ENCODE measurements around the gene C11orf98. TPM values are rescaled to one million over a fixed set of nuclear protein-coding genes. Genes with fewer than 3 reads are reported as not detected.

The C11orf98 gene
- total and polyA plus RNA-seq, 9 donors, result 33.4 to 40.9 (median 37.3) TPM

DNA sequence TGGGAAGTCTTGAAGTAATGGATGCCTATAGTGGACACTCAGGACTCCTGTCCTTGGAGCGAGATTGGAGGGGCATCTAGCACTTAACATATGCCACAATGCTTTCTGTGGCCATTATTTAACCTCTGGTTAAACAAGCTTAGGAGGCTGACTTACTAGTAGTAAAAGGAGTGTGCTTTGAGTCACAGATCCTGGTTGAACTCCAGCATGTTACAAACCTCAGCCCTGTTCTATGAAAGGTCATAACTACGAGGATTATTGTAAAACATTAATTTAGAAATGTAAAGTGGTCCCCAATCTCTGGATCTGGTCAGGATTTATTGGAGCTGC, 8.2 kb upstream of the C11orf98 start:
- no peak for DNase-seq
- H3K36me3 ChIP-seq (ENCODE audit: control insufficient read depth, insufficient read depth, low read length), result peaks cover 32% of the 10 kb centered on the region
- no peak overlapping the region for H3K27ac ChIP-seq (ENCODE audit: low read length)
- H3K4me3 ChIP-seq (ENCODE audit: low read length), result no peak overlapping the region
- no CpG with 5 or more reads among the region's 2 CpGs for WGBS (ENCODE audit: insufficient coverage)
- peaks cover 30% of the 10 kb centered on the region for H3K4me1 ChIP-seq (ENCODE audit: control insufficient read depth, insufficient read depth, low read length)
- no peaks in the 10 kb centered on the region for H3K27me3 ChIP-seq (ENCODE audit: control insufficient read depth, insufficient read depth, low read length)
- no peaks in the 10 kb centered on the region for H3K9me3 ChIP-seq (replicated peaks; ENCODE audit: control insufficient read depth, low read depth, low read length)

DNA sequence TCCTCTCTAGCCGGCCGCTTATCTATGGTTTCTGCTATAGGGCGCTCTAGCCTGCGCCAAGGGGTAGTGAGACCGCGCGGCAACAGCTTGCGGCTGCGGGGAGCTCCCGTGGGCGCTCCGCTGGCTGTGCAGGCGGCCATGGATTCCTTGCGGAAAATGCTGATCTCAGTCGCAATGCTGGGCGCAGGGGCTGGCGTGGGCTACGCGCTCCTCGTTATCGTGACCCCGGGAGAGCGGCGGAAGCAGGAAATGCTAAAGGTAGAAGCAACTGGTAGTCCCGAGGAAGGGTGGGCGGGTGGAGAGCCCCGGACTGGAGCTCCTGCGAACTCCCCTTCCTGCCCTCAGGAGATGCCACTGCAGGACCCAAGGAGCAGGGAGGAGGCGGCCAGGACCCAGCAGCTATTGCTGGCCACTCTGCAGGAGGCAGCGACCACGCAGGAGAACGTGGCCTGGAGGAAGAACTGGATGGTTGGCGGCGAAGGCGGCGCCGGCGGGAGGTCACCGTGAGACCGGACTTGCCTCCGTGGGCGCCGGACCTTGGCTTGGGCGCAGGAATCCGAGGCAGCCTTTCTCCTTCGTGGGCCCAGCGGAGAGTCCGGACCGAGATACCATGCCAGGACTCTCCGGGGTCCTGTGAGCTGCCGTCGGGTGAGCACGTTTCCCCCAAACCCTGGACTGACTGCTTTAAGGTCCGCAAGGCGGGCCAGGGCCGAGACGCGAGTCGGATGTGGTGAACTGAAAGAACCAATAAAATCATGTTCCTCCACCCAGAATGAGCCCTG, 6.8 kb upstream of the C11orf98 start, which contains the start of the genes LBHD1 and UQCC3:
Gene LBHD1 (minus strand): TSS at position 660 of the 782 bp plus-strand sequence. CDS start 2,236 bp downstream, outside the sequence.
Gene UQCC3 (plus strand): TSS at position 66 of the 782 bp plus-strand sequence. CDS start 73 bp downstream, at position 139.
- Histone ChIP-seq H3K4me1 (ENCODE audit: control insufficient read depth, insufficient read depth, low read length) (peaks cover 29% of the 10 kb centered on the region), H3K4me3 (ENCODE audit: low read length) (peak within 1 kb of the TSS; percentile 77), H3K36me3 (ENCODE audit: control insufficient read depth, insufficient read depth, low read length) (peaks cover 30% of the 10 kb centered on the region), H3K27me3 (ENCODE audit: control insufficient read depth, insufficient read depth, low read length) (no peaks in the 10 kb centered on the region), H3K27ac (ENCODE audit: low read length) (peak within 1 kb of the TSS; percentile 96), H3K9me3 (replicated peaks; ENCODE audit: control insufficient read depth, low read depth, low read length) (no peaks in the 10 kb centered on the region)
- under 1% methylated on average over 50 of the region's 59 CpGs for WGBS (ENCODE audit: insufficient coverage)
- DNase-seq, result peak; percentile 94

DNA sequence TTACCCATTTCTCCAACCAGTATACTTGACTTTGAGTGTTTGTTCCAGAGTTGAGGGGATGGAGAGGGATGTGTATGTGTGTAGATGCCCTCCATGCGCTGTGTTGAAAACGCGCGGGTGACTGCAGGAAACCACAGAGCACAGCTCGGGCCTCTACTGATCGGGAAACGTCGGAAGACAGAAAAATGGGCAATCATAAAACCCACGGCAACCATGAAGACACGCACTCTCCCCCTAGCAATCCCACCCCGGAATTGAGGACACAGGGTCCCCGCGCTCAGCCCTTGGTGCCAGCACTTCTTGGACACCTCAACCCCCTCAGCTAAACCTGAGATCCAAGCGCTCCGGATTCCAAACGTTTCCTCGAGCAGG, 6.2 kb upstream of the C11orf98 start:
- Histone ChIP-seq H3K4me3 (ENCODE audit: low read length) (peak overlapping the region; percentile 77), H3K36me3 (ENCODE audit: control insufficient read depth, insufficient read depth, low read length) (peaks cover 30% of the 10 kb centered on the region), H3K27ac (ENCODE audit: low read length) (peak overlapping the region; percentile 96), H3K4me1 (ENCODE audit: control insufficient read depth, insufficient read depth, low read length) (peaks cover 35% of the 10 kb centered on the region), H3K9me3 (replicated peaks; ENCODE audit: control insufficient read depth, low read depth, low read length) (no peaks in the 10 kb centered on the region), H3K27me3 (ENCODE audit: control insufficient read depth, insufficient read depth, low read length) (no peaks in the 10 kb centered on the region)
- 0% methylated on average over 8 of the region's 17 CpGs for whole genome bisulfite sequencing (ENCODE audit: insufficient coverage)
- no peak for DNase-seq

DNA sequence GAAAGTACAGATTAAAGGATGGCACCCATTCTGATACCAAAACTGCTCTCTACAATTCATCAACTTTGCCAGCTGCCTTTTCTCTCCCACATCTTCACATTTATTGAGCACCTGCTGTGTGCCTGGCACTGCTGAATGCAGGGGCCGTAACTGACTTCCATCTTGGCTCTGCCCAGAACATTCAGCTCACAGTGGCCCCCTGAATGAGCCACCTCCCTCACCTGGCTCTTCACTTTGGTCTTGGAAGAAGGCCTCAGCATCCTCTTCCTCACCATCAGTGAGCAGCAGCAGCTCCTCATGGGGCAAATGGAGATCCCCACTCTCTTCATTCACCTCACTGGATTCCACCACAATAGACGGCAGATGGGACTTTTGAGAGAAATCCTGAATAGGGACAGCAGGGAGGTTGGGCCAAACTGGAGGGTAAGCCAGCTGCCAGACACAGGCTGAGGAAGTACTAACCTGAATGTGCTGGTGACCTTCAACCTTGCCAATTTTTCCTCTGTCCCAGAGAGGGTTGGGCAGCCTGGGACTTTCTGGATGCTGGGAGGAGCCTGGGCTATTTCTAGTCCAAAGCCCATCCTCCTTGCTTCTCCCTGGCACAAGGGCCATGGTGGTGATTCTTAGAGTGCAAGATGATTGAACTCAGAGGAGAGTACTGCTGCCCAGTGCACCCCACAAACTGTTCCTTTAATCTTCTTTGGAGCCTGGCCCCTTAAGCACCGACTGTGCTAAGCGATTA, 4.6 kb upstream of the C11orf98 start:
- Histone ChIP-seq H3K9me3 (replicated peaks; ENCODE audit: control insufficient read depth, low read depth, low read length) (no peaks in the 10 kb centered on the region), H3K36me3 (ENCODE audit: control insufficient read depth, insufficient read depth, low read length) (peaks cover 29% of the 10 kb centered on the region), H3K4me1 (ENCODE audit: control insufficient read depth, insufficient read depth, low read length) (peaks cover 39% of the 10 kb centered on the region), H3K4me3 (ENCODE audit: low read length) (no peak overlapping the region), H3K27ac (ENCODE audit: low read length) (no peak overlapping the region), H3K27me3 (ENCODE audit: control insufficient read depth, insufficient read depth, low read length) (no peaks in the 10 kb centered on the region)
- no peak for DNase-seq
- WGBS (ENCODE audit: insufficient coverage), result 78% methylated on average over 1 of the region's 4 CpGs

DNA sequence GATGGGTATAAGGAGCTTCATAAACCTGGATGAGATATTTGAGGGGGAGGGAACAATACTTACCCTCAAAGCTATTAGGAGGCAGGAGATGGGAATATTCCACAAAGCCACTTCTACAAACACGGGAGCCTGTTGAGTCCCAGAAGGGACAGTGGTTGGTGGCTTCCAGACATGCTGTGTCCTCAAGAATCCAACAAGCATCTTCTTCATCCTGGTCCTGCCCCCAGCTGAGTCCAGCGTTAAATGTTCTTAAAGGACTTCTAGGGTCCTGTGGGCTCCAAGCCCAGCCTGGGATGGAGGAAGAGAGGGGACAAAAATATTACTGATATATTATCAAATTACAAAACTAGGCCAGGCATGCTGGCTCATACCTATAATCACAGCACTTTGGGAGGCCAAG, 2.5 kb upstream of the C11orf98 start:
- DNase-seq, result no peak
- Histone ChIP-seq H3K27me3 (ENCODE audit: control insufficient read depth, insufficient read depth, low read length) (no peaks in the 10 kb centered on the region), H3K36me3 (ENCODE audit: control insufficient read depth, insufficient read depth, low read length) (peaks cover 23% of the 10 kb centered on the region), H3K4me1 (ENCODE audit: control insufficient read depth, insufficient read depth, low read length) (peaks cover 32% of the 10 kb centered on the region), H3K4me3 (ENCODE audit: low read length) (no peak overlapping the region), H3K9me3 (replicated peaks; ENCODE audit: control insufficient read depth, low read depth, low read length) (no peaks in the 10 kb centered on the region), H3K27ac (ENCODE audit: low read length) (no peak overlapping the region)
- WGBS (ENCODE audit: insufficient coverage), result no CpG with 5 or more reads among the region's 2 CpGs

DNA sequence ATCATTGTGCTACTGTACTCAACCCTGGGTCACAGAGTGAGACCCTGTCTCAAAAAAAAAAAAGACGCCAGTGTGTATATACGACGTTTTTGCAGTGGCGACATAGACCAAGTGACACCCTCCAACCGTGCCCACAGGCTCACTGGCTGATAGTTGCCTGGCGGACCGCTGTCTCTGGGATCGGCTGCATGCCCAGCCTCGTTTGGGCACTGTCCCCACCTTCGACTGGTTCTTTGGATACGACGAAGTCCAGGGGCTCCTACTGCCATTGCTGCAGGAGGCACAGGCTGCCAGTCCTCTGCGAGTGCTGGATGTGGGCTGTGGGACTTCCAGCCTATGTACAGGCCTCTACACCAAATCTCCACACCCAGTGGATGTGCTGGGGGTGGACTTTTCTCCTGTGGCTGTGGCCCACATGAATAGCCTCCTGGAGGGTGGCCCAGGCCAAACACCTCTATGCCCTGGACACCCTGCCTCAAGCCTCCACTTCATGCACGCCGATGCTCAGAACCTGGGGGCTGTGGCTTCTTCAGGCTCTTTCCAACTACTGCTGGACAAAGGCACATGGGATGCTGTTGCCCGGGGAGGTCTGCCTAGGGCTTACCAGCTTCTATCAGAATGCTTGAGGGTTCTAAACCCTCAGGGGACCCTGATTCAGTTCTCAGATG, 1.4 kb upstream of the C11orf98 start:
- Histone ChIP-seq H3K4me1 (ENCODE audit: control insufficient read depth, insufficient read depth, low read length) (peaks cover 28% of the 10 kb centered on the region), H3K4me3 (ENCODE audit: low read length) (peak overlapping the region; percentile 95), H3K9me3 (replicated peaks; ENCODE audit: control insufficient read depth, low read depth, low read length) (no peaks in the 10 kb centered on the region), H3K27me3 (ENCODE audit: control insufficient read depth, insufficient read depth, low read length) (no peaks in the 10 kb centered on the region), H3K36me3 (ENCODE audit: control insufficient read depth, insufficient read depth, low read length) (peaks cover 28% of the 10 kb centered on the region), H3K27ac (ENCODE audit: low read length) (peak overlapping the region; percentile 97)
- DNase-seq, result no peak
- 48% methylated on average over 8 of the region's 16 CpGs for WGBS (ENCODE audit: insufficient coverage)

DNA sequence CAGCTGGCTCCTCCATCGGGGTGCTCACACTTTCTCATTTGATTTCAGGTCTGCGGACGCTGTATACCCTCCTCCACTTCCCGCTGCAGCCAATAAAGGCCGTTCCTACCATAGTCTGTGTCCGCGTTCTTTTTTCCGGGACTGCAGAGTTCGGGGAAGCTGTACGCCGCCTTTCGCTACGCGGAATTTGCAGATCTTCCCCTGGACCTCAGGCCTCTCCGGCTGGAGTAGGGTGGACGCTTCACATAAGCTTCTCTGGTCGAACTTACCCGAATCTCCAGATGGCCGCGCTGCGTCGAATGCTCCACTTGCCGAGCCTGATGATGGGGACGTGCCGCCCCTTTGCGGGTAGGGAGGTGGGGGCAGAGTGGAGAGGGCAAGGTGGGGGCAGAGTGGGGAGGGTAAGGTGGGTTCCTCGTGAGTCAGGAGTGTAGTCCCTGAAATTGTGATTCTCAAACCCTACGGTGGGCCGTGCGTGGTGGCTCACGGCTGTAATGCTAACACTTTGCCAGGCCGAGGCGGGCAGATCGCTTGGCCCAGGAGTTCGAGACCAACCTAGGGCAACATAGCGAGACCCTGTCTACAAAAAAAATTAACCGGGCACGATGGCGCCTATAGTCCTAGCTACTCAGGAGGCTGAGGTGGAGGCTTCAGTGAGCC, 719 bp upstream of the C11orf98 start:
- Histone ChIP-seq H3K4me3 (ENCODE audit: low read length) (peak overlapping the region; percentile 95), H3K9me3 (replicated peaks; ENCODE audit: control insufficient read depth, low read depth, low read length) (no peaks in the 10 kb centered on the region), H3K36me3 (ENCODE audit: control insufficient read depth, insufficient read depth, low read length) (peaks cover 28% of the 10 kb centered on the region), H3K4me1 (ENCODE audit: control insufficient read depth, insufficient read depth, low read length) (peaks cover 25% of the 10 kb centered on the region), H3K27me3 (ENCODE audit: control insufficient read depth, insufficient read depth, low read length) (no peaks in the 10 kb centered on the region), H3K27ac (ENCODE audit: low read length) (peak overlapping the region; percentile 97)
- 2% methylated on average over 37 of the region's 39 CpGs for WGBS (ENCODE audit: insufficient coverage)
- no peak for DNase-seq

DNA sequence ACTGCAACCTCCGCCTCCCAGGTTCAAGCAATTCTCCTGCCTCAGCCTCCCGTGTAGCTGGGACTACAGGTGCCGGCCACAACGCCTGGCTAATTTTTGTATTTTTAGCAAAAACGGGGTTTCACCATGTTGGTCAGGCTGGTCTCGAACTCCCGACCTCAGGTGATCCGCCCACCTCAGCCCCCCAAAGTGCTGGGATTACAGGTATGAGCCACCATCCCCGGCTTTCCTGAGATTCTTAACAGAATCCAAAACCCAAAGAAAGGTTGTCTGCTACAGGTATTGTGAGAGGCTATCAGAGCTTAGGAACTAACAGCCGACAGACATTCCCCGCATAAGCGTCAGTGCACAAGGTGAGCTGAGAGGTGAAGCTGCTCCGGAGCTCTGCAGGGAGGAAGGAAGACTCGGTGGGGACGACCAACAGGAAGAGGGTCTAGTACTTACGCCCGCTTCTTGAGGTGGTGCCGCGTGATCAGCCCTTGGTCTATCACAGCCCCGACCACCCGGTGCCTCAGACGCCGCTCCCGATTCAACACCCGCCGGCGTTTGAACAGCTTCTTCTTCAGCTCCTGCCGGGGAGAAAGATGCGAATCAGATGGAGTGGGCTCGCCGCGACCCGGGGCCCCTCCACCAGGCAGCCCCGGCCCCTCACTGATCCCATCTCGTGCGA, 470 bp downstream of the C11orf98 start:
- no peak for DNase-seq
- WGBS (ENCODE audit: insufficient coverage), result 2% methylated on average over 34 of the region's 36 CpGs

DNA sequence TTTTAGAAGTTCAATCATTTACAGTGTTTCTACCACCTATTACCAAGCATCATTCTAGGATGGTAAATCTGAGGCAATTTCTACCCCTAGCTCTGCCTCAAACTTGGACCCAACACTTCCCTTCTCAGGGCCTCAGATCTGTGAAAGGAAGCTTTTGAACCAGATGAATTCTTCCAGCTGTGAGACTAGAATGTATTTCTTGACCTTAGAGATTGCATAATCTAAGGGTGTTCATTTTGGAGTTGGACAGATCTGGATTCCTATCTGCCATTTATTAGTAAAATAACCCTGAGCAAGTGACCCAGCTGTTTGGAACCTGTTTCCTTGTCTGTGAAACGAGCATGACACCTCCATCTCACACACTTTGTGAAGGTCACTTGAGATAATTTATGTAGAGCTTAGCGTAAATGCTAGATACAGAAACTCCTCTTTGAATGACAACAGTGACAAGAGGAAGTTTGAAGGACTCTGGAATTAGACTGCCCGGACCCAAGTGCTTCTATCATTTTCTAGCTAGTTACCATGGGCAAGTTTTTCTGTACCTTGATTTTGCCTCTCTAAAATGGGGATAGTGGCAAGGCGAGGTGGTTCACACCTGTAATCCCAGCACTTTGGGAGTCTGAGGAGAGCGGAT, 8.1 kb downstream of the C11orf98 start:
- no peaks in the 10 kb centered on the region for H3K36me3 ChIP-seq (ENCODE audit: control insufficient read depth, insufficient read depth, low read length)
- no CpG with 5 or more reads among the region's 5 CpGs for WGBS (ENCODE audit: insufficient coverage)
- DNase-seq, result no peak
- H3K4me3 ChIP-seq (ENCODE audit: low read length), result no peak overlapping the region
- peaks cover 8% of the 10 kb centered on the region for H3K4me1 ChIP-seq (ENCODE audit: control insufficient read depth, insufficient read depth, low read length)
- H3K27me3 ChIP-seq (ENCODE audit: control insufficient read depth, insufficient read depth, low read length), result no peaks in the 10 kb centered on the region
- no peaks in the 10 kb centered on the region for H3K9me3 ChIP-seq (replicated peaks; ENCODE audit: control insufficient read depth, low read depth, low read length)
- no peak overlapping the region for H3K27ac ChIP-seq (ENCODE audit: low read length)

More for the DNA sequence above, 470 bp downstream of the C11orf98 start:
- Histone ChIP-seq H3K27me3 (ENCODE audit: control insufficient read depth, insufficient read depth, low read length) (no peaks in the 10 kb centered on the region), H3K27ac (ENCODE audit: low read length) (peak overlapping the region; percentile 97), H3K36me3 (ENCODE audit: control insufficient read depth, insufficient read depth, low read length) (peaks cover 28% of the 10 kb centered on the region), H3K4me3 (ENCODE audit: low read length) (peak overlapping the region; percentile 95), H3K4me1 (ENCODE audit: control insufficient read depth, insufficient read depth, low read length) (peaks cover 18% of the 10 kb centered on the region), H3K9me3 (replicated peaks; ENCODE audit: control insufficient read depth, low read depth, low read length) (no peaks in the 10 kb centered on the region)
